GM12892 (cell line): ENCODE results near the gene LGALS13.

Experiments
- POLR2AphosphoS5 ChIP-seq: IDR thresholded peaks from 2 replicates; pipeline ENCODE4 v1.6.1; 2011; ENCODE audit warnings: low read depth, low read length, control low read depth
- TAF1 ChIP-seq: IDR thresholded peaks from 2 replicates; pipeline ENCODE4 v1.6.1; 2011; ENCODE audit warnings: low read depth, mild to moderate bottlenecking, control low read depth, low read length, borderline replicate concordance

DNA sequence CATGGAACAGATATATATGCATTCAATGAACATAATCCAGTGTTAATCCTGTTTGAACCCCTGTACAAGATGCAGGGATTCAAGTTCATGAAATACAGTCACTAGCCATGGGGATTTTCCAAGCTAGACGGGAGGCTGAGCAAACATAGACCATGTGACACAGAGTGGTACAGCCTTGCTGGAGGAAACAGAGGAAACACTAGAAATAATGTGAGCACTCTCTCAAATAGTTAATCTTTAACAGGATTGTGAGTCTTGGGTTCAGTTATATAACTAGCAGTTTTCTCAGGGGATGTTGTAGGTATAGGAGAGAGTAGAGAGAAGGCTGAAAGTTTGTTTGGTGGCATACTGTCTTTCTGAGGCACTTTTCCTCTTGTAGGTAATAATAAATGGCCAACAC lies 39.4 kb downstream of the LGALS13 start:
- TF ChIP-seq POLR2AphosphoS5 (no peak), TAF1 (no peak)
